Fibroblast of the aortic adventitia (primary cell): ENCODE measurements around the gene ABO. TPM values are rescaled to one million over a fixed set of nuclear protein-coding genes. Genes with fewer than 3 reads are reported as not detected.
"Not testable (repeated sequence)": the region's sequence is repeated elsewhere in the genome, so short reads cannot be mapped to it uniquely, and the experiment has no call there.

Experiments used
- DNase-seq: peaks from one replicate; pipeline ENCODE4 v3.0.0-alpha.2; 2010; ENCODE audit warnings: low read depth
- H3K4me3 ChIP-seq: 2 replicates; pipeline ENCODE4 v1.5.1; 2011; ENCODE audit warnings: low read depth, mild to moderate bottlenecking, control low read depth, low read length, moderate library complexity
- total RNA-seq: library from RNA; depleted of rRNA; stranded (reverse); fragments of >200 nt; gene quantifications from 2 replicates; pipeline ENCODE4 v1.2.3, GENCODE V29; 2012; ENCODE audit warnings: low replicate concordance
- TF ChIP-seq, protein P1 (sequence below): IDR thresholded peaks from 2 replicates; pipeline ENCODE4 v1.5.1; 2011; ENCODE audit warnings: mild to moderate bottlenecking, low read length, control low read depth, inconsistent platforms; ENCODE audit not compliant: insufficient read depth

The ABO gene
- total RNA-seq, 1 donor = not detected

- DNase-seq = no peak
- TF ChIP-seq, protein P1, sequence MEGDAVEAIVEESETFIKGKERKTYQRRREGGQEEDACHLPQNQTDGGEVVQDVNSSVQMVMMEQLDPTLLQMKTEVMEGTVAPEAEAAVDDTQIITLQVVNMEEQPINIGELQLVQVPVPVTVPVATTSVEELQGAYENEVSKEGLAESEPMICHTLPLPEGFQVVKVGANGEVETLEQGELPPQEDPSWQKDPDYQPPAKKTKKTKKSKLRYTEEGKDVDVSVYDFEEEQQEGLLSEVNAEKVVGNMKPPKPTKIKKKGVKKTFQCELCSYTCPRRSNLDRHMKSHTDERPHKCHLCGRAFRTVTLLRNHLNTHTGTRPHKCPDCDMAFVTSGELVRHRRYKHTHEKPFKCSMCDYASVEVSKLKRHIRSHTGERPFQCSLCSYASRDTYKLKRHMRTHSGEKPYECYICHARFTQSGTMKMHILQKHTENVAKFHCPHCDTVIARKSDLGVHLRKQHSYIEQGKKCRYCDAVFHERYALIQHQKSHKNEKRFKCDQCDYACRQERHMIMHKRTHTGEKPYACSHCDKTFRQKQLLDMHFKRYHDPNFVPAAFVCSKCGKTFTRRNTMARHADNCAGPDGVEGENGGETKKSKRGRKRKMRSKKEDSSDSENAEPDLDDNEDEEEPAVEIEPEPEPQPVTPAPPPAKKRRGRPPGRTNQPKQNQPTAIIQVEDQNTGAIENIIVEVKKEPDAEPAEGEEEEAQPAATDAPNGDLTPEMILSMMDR = no peak
Measured at GRCh38 chr9:133225171-133226011, 49.6 kb downstream of the ABO start.

GRCh38 chr9:133224762-133225161, 50.2 kb downstream of the ABO start:
- DNase-seq = no peak

More at GRCh38 chr9:133225171-133226011, 49.6 kb downstream of the ABO start:
- H3K4me3 ChIP-seq = no peak overlapping the region

DNA sequence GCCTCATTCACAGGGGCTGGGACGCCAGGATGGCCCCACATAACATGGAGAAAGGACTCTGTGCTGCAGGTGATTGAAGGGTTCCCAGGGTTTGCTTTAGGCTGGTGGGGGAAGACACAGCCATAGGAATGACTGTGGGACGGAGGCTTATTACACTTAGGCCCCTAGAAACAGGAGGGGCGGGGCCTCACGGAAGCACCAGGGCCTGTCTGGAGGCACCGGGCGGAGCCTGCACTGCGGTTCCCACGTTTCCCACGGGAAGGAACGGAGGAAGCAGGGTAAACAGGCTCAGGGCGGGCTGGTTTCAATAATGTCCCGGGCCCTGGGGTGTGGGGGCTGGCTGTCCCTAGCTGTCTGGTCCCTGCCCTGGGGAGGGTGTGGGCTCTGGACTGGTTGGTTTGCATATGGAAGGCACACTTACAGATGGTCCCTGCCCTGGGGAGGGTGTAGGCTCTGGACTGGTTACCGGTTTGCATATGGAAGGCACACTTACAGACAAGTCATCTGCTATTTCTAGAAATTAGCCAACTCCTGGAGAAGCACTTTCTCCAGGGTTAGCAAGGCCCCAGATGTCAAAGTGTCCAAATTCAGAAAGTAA, 51.7 kb downstream of the ABO start:
- DNase-seq = not testable (repeated sequence)

More at GRCh38 chr9:133224762-133225161, 50.2 kb downstream of the ABO start:
- TF ChIP-seq, protein P1 = no peak
- no peak overlapping the region for H3K4me3 ChIP-seq

GRCh38 chr9:133221994-133222393, 53.0 kb downstream of the ABO start:
- H3K4me3 ChIP-seq, DNase-seq: not testable (repeated sequence)

More for the DNA sequence above, 51.7 kb downstream of the ABO start:
- H3K4me3 ChIP-seq = not testable (repeated sequence)

GRCh38 chr9:133221177-133221809, 53.7 kb downstream of the ABO start:
- no peak for DNase-seq
- TF ChIP-seq, protein P1 = no peak
- no peak overlapping the region for H3K4me3 ChIP-seq

GRCh38 chr9:133218049-133218975, 56.7 kb downstream of the ABO start:
- H3K4me3 ChIP-seq = not testable (repeated sequence)

DNA sequence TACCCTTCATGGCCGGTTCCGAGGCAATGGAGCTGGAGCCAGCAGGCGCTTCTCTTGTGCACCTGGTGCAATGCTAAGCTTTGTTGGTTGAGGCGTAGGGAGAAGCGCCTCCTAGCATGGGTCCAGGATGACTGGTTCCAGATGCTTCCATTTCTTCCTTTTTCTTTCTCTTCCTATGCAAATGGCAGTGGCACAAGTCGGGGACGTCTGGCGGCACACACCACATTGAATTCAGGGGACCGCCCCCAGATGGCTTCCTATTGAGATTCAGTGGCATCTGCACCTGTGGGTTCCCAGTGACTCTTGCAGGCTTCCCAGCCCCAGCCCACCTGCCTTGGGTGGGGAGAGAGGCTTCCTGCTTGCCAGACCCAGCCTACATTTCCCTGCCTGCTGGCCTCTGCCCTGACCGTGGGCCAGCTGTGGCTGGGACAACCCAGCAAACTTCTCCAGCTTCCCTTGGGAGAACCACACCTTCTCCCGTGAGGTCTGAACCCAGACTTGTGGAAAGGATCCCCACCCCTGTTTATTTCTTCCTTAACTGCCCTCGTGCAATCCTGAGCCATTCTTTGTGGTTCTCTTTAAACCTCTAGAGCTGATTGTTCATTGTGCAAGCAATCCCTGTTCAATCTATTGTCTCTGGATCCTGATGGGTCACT, 57.5 kb downstream of the ABO start:
- H3K4me3 ChIP-seq, DNase-seq: not testable (repeated sequence)

More at GRCh38 chr9:133218049-133218975, 56.7 kb downstream of the ABO start:
- DNase-seq = not testable (repeated sequence)

- not testable (repeated sequence) for H3K4me3 ChIP-seq, DNase-seq
Measured at GRCh38 chr9:133214276-133214675, 60.7 kb downstream of the ABO start.
